Activated CD4-positive, alpha-beta T cell treated with anti-CD3 and anti-CD28 coated beads, Interleukin-2, amount 50 U/mL, for 24 hours (primary cell): Measurements from ENCODE around the gene EBF3.

Experiments used
- DNase-seq, 2 donors: peaks; one replicate each; pipeline ENCODE4 v3.0.0-alpha.2; 2020; ENCODE audit warnings: low read depth in 1 of 2, low spot score in 1 of 2

The EBF3 gene

GRCh38 chr10:129875993-129876726, 87.9 kb downstream of the EBF3 start:
- no peak for DNase-seq

- DNase-seq = no peak
These were observed 90.7 kb downstream of the EBF3 start for GRCh38 chr10:129873351-129873750.

GRCh38 chr10:129871966-129872365, 92.1 kb downstream of the EBF3 start:
- no peak for DNase-seq

DNA sequence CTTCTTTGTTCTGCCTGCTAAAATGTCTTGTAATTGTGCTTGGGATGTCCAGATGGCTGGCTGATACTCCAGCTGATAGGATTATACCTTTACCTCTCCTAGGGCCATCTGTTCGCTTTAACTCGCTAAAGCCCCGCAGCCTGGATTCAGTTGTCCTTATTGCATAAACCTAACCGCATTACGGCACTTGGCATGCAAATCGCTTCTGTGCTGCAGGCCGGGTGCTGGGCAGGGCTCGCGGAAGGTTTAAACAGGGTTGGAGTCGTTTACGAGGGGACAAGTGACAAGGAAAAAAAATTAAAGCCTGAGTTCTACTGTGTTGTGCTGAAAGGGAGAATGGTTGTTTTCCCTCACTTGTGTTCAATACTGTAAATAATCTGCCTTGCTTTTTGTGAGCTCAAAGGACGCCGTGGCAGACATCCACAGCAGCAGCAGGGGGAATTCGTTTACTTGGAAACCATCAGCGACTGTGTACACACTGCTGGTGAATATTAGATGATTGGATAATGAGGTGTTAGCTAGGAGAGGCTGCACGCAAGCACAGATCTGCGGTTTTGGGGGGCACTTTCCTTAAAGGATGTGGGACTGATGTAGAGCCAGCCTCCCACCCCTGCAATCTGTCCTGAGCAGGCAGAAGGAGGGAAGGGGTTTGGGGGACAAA, 93.0 kb downstream of the EBF3 start:
- DNase-seq = no peak

GRCh38 chr10:129870474-129870757, 93.7 kb downstream of the EBF3 start:
- DNase-seq = no peak

DNA sequence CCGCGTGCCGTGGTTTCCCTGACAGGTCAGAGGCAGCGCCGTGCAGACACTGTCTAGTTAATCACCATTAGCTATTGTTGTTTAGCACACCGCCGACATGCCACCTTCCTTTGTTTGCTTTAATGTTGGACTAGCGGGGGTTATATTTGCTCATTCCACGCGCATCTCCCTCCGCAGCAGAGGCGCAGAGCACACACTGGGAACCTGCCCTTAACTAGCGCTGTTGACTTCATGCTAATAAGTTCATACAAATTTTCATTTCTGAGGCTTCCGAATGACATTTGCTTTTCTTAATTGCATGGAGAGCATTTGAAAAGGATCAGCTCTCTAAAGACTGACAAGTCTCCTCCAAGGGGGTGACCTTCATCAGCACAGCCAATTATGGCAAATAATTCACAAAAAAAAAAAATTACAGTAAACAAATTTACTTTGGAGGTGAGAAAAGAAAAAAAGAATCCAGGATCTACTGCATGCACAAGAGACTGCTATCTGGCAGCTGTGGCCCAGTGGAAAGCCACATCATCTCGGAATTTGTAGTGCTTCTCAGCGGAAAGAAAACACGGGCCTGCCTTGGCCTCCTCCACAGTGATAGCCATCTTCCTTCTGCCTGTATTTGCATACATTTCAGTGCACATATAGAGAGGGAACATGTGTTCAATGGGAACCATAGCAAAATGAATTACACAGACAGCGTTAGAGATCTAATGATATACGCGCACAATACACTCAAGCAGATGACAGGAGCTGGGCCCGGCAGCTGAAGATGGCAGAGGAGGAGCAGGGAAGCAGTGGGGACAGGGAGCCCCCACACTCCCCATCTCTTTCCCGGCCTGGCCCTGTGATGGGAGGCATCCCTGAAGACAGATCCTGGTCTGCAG, 94.2 kb downstream of the EBF3 start:
- DNase-seq = no peak

DNA sequence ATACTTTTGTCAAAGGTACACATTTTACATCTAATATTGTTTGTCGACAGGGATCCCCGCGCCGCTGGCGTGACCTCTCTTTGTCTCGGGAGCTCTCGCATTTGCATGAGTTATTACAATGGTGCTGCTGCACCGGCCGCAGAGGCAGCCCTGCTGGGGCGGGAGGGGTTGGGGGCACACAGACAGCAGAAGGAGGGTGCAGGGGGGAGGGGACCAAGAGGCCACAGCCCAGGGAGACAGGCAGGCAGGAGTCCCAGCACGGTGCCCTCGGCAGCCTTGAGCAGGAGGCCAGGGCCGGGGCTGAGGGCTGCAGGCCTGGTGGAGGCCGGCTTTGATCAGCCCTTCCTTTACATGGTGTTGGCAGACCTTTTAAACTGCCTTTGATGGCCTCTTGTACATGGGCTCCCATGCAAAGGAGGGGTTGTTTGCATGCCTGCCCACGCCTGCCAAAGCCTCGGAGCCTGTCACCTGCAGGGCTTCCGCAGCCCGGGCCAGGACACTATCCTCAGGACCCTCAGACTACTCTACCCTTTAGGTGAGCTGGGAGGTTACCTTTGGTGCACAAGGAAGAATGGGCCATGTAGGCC, 95.5 kb downstream of the EBF3 start:
- no peak for DNase-seq

- DNase-seq = no peak
These were observed 96.4 kb downstream of the EBF3 start for GRCh38 chr10:129867631-129868179.

DNA sequence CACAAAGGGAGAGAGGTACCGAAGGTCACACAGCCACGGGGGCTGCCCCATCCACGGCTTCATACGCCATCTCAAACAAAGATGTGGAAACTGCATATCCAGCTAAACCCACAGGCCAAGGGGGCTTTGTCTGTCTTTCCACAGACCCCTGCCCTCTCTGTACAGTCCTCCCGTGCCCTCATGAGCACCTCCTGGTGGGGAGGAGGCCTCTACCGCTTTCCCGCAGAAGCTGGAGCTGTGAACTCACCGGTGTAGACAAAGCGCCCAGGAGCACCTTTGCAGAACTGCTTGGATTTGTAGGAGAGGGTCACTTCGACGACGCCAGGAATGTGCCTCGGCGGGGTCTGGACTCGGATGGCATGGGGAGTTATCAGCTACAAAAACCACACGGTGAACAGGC, 97.2 kb downstream of the EBF3 start:
- no peak for DNase-seq

- DNase-seq = no peak
These were observed 98.1 kb downstream of the EBF3 start for GRCh38 chr10:129865960-129866359.

GRCh38 chr10:129865413-129865812, 98.7 kb downstream of the EBF3 start:
- DNase-seq = no peak

DNA sequence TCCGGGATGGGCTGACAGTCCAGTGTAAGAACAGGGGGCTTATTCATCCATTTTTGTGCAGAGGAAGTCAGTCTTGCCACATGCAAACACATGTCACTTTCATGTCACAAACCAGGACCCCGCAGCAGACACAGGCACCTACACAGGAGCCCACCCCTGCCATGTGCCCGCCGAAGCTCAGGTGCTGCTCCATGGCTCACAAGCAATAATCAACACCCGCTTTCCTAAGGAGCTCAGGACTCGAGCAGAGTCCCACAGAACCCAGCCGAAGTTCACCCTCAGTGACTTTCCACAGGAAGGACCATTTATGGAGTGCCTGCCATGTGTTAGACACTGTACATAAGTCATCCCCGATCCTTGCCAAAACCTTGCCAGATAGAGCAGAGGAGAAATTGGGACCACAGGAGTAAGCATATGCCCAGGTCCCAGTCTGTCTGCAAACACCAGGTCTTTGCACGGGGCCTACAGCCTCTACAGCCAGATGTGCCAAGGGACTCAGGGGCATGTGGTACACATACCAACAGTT, 99.4 kb downstream of the EBF3 start:
- DNase-seq = no peak

DNA sequence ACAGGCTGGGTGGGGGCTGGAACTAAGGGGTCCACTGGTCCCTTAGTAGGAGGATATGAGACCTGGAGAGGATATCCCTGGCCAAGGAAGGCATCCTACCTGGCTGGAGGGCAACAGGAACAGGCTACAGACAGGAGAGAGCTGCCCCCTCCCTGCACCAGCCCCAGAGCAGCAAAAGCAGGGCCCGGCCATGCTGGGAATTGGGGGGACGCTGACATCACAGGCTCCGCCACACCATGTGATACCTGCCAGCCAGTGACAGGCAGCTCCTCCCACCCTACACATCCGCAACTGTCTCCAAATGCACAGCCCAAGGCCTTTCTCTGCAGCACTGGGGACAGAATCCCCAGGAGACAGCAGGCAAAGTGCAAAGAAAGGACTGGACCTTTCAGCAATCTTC, 100.0 kb downstream of the EBF3 start:
- no peak for DNase-seq

DNA sequence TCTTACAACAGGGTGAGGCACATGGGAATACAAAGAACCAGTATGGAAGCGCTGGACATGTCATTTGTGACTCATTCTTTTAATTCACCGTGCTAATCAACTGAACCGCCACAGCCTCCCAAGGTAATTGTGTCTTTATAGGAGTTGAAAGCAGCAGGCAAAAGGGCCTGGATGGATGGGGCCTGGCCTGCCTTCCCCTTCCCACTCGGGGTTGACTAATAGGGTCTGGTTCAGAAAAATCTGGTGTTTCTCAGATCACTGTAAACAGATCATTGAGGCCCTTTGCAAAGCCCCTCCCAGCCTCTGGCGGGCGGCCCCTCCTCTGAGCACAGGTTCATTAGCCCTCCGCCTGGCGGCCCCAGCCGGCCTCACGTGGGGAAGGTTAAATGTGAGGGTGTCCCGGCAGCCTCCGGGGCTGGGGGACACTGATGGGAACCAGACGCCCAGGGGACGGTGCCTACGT, 100.8 kb downstream of the EBF3 start:
- no peak for DNase-seq

DNA sequence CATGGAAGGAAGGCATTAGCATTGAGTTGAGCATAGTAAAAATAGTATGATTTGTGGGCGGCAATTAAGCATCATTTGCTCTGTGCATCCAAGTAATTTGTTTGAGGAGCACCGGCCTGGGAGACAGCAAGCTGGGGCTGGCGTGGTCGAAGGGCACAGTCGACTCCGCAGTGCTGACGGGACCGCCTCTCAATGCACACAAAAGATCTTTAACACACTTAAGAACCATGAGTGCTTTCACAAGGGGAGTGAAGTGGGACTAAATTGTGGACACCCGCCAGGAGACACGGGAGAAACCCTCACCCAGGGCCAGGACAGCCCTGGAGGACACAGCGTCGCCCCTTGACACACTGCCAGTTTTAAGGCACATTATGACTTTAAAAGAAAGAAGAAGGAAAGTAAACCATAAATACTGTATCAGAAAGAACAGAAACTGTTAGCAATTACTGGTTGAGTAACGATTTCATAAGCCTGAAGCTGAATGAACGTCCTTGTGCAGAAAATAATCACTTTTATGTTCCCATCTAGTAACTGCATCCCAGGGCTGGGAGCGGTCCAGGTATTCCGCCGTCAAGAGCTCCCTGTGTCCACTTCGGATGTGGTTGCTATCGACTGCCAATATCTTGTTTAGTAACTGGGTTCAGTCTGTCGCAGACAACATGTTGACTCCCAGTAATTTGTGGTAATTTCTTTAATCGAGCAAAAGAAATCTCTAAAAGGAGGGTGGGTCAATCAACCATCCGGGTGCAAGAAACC, 102.1 kb downstream of the EBF3 start:
- DNase-seq = no peak

DNA sequence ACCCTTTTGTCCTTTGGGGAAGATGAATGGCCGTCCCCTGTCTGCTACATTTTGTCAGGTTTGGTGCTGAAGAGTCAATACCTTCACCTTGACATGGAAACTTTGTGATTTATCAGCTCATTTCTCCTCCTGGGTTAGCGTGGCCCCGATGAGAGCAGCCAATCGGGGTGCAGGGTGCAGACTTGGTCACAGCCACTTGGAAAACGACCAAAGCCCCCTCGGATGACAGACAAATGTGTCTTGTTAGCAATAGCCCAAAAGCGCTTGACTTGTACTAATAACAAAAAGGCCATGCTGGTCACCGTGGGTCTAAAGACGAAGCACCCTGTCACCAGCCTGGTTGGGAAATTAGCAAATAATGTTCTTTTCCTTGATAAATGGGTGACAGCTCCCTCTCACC, 103.7 kb downstream of the EBF3 start:
- no peak for DNase-seq

DNA sequence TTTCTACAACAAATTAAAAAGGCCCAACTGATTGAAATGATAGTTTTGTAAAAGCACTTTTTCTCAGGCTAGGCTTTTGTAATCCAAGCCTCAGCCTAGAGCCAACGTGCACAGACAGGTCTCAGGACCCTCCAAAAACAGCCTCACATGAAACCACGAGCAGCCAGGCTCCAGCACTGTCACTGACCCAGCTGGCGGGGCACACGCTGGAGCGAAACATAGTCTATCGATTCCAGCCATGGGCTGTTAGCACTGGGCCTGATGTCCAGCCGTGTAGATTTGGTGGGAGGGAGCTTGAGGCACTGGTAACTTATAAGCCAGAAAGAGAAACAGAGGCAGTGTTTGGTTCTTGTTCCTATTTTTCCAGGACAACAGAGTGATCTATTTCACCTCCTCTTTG, 104.5 kb downstream of the EBF3 start:
- DNase-seq = no peak

- no peak for DNase-seq
These were observed 106.7 kb downstream of the EBF3 start for GRCh38 chr10:129857242-129857960.

- no peak for DNase-seq
These were observed 108.1 kb downstream of the EBF3 start for GRCh38 chr10:129855836-129856563.
